Vagina (tissue), 2 donors: ENCODE data around the gene DPYSL5.

Experiments
- CTCF ChIP-seq, 3 experiments: fragments of 450-650 bp in 2 of 3; fragments of 200-600 bp in 1 of 3; sonication (generic) in 1 of 3; IDR thresholded peaks; one replicate each; pipeline ENCODE4 v1.5.1; 2017 to 2019; ENCODE audit warnings: antibody characterized with exemption in 3 of 3, mild to moderate bottlenecking in 2 of 3, moderate library complexity in 2 of 3
- POLR2A ChIP-seq, 2 donors: fragments of 450-650 bp; IDR thresholded peaks; one replicate each; pipeline ENCODE4 v1.6.1; 2017; ENCODE audit warnings: antibody characterized with exemption in 2 of 2, mild to moderate bottlenecking in 2 of 2, moderate library complexity in 2 of 2
- POLR2AphosphoS5 ChIP-seq, 2 donors: sonication (generic); formaldehyde crosslinking; IDR thresholded peaks; one replicate each; pipeline ENCODE4 v1.9.0; 2017; ENCODE audit warnings: antibody characterized with exemption in 2 of 2, mild to moderate bottlenecking in 2 of 2, low read depth in 1 of 2; ENCODE audit not compliant: insufficient read depth in 1 of 2

GRCh38 chr2:26952374-26952773 is 104.4 kb downstream of the DPYSL5 start:
- TF ChIP-seq CTCF (IDR thresholded peaks at IDR 0.05) (no peak), POLR2AphosphoS5 (IDR thresholded peaks at IDR 0.05; ENCODE audit: insufficient read depth in 1 of 2, low read depth in 1 of 2) (no peak), POLR2A (IDR thresholded peaks at IDR 0.05) (no peak)
